Measurements from ENCODE around the gene ISL2.

DNA sequence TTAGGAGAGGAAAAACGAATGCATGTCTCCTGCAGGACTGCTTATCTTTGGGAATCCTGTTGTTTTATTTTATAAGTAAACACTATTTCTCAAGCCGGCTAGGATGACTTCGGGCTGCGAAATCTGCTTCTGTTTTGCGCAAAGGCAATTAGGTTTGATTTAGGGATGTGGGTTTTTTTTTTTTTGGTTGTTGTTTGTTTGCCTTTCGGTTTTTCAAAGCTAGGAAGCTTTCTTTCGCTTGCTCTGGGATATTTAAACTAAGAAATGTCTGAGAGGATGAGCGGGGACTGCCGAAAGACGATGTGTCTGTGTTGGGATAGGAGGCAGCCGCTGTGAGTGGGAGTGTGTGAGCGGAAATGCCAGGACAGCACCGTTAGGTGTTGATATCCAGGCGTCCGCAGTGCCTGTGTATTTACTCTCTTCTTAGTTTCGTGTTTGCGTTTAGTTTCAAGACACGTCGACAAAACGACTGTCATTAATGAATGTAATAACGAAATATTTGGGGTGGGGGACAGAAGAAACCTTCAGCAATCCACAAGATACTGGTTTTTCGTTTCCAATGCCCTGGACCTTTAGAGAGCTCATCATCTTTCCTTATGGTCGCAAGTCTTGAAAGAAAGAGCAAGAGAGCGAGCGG, 604 bp downstream of the ISL2 start:
- TF ChIP-seq CTCF (IDR thresholded peaks at IDR 0.05; ENCODE audit: low read depth, low read length), result no peak
- TF ChIP-seq EZH2phosphoT487 (IDR thresholded peaks at IDR 0.05; ENCODE audit: low read depth), result no peak

Data from OCI-LY3 (cell line).